ENCODE measurements around the gene POLR3H.

POLR3H gene

GRCh38 chr22:41535244-41535643, 9.0 kb downstream of the POLR3H start:
- TF ChIP-seq, protein P1, sequence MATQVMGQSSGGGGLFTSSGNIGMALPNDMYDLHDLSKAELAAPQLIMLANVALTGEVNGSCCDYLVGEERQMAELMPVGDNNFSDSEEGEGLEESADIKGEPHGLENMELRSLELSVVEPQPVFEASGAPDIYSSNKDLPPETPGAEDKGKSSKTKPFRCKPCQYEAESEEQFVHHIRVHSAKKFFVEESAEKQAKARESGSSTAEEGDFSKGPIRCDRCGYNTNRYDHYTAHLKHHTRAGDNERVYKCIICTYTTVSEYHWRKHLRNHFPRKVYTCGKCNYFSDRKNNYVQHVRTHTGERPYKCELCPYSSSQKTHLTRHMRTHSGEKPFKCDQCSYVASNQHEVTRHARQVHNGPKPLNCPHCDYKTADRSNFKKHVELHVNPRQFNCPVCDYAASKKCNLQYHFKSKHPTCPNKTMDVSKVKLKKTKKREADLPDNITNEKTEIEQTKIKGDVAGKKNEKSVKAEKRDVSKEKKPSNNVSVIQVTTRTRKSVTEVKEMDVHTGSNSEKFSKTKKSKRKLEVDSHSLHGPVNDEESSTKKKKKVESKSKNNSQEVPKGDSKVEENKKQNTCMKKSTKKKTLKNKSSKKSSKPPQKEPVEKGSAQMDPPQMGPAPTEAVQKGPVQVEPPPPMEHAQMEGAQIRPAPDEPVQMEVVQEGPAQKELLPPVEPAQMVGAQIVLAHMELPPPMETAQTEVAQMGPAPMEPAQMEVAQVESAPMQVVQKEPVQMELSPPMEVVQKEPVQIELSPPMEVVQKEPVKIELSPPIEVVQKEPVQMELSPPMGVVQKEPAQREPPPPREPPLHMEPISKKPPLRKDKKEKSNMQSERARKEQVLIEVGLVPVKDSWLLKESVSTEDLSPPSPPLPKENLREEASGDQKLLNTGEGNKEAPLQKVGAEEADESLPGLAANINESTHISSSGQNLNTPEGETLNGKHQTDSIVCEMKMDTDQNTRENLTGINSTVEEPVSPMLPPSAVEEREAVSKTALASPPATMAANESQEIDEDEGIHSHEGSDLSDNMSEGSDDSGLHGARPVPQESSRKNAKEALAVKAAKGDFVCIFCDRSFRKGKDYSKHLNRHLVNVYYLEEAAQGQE (IDR thresholded peaks at IDR 0.05; ENCODE audit: insufficient replicate concordance, low read depth): no peak
- TF ChIP-seq SPI1 (IDR thresholded peaks at IDR 0.05; ENCODE audit: borderline replicate concordance, low read depth): no peak
- no peak for TF ChIP-seq GABPA (IDR thresholded peaks at IDR 0.05; ENCODE audit: low read depth)
- TF ChIP-seq CTCF (IDR thresholded peaks at IDR 0.05; ENCODE audit: insufficient read depth, low read length): no peak
- Histone ChIP-seq H3K27me3 (ENCODE audit: insufficient read depth, poor library complexity, severe bottlenecking) (no peaks in the 10 kb centered on the region), H3K27ac (replicated peaks) (no peak overlapping the region), H3K4me3 (replicated peaks; ENCODE audit: insufficient read depth, low read length) (no peak overlapping the region)
- no peak for DNase-seq (ENCODE audit: low read depth in 1 of 2, low spot score in 1 of 2)

DNA sequence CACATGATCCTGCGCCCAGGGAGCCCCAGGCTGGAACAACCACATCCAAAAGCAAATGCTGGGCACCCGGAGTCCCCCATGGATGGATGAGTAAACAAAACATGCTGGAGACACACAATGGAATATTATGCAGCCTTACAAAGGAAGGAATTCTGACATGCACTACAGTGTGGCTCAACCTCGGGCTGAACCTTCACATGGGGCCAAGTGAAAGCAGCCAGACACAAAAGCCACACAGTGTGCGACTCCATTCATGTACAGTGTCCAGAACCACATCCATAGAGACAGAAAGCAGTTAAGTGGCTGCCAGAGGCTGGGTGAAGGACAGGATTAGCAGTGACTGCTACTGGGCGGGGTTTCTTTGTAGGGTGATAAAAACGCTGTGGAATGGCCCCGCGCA, 10.1 kb downstream of the POLR3H start:
- no peak for DNase-seq (ENCODE audit: low read depth in 1 of 2, low spot score in 1 of 2)
- Histone ChIP-seq H3K4me3 (replicated peaks; ENCODE audit: insufficient read depth, low read length) (no peak overlapping the region), H3K27ac (replicated peaks) (no peak overlapping the region), H3K27me3 (ENCODE audit: insufficient read depth, poor library complexity, severe bottlenecking) (no peaks in the 10 kb centered on the region)
- no peak for TF ChIP-seq POLR2AphosphoS5 (IDR thresholded peaks at IDR 0.05; ENCODE audit: low read depth)
- TF ChIP-seq GABPA (IDR thresholded peaks at IDR 0.05; ENCODE audit: low read depth): no peak
- TF ChIP-seq, protein P1 (IDR thresholded peaks at IDR 0.05; ENCODE audit: insufficient replicate concordance, low read depth): no peak
- TF ChIP-seq CTCF (IDR thresholded peaks at IDR 0.05; ENCODE audit: insufficient read depth, low read length): no peak
- no peak for TF ChIP-seq SPI1 (IDR thresholded peaks at IDR 0.05; ENCODE audit: borderline replicate concordance, low read depth)

DNA sequence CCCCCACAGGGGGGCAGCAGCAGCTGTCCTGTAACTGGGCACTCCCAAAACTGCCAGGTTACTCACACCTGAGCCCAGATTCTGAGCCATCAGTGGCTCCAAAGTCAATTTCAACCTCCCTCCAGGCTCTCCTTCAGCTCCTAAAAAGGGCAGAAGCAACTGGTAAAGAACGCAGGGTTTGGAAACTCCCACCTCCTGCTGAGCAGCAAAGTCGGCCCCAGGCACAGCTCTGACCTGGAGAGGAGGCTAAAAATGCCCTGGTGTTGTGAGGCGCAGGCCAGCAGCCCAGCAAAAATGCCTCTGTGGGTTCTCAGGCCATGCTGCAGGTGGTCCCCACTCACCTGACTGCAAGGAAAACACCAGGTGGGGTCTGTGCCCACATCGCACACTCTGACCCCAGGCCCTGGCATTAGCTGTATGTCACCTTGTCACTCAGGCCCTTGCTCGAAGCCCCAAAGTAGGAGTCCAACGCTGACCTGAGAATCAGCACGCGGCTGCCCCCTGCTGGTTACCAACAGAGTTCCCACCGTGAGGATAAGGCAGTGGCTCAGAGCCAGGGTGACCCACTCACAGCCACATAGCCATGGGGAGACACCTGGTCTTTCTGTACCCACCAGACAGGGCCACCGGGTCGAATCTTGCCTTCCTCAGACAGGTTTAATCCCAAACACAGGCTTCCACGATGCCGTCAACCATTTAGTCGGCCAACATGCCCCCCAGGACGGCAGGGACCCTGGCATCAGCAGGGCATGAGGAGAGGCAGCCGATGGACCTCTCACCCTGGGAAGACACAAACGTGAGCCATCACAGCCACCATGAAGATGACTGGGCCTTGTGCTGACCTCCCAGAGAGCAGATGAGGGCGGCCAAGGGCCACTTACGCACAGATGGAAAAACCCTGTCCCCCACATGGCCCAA, 11.1 kb downstream of the POLR3H start:
- Histone ChIP-seq H3K27me3 (ENCODE audit: insufficient read depth, poor library complexity, severe bottlenecking) (no peaks in the 10 kb centered on the region), H3K4me3 (replicated peaks; ENCODE audit: insufficient read depth, low read length) (no peak overlapping the region), H3K27ac (replicated peaks) (no peak overlapping the region)
- no peak for TF ChIP-seq GABPA (IDR thresholded peaks at IDR 0.05; ENCODE audit: low read depth)
- TF ChIP-seq, protein P1 (IDR thresholded peaks at IDR 0.05; ENCODE audit: insufficient replicate concordance, low read depth): no peak
- TF ChIP-seq POLR2AphosphoS5 (IDR thresholded peaks at IDR 0.05; ENCODE audit: low read depth): peak; percentile 16; the same call in 1 of the 2 replicates
- peak; percentile 91 for TF ChIP-seq CTCF (IDR thresholded peaks at IDR 0.05; ENCODE audit: insufficient read depth, low read length)
- peak in 1 of 2 experiments; percentile 65 for DNase-seq (ENCODE audit: low read depth in 1 of 2, low spot score in 1 of 2)
